Peyer's patch (tissue), 4 donors: ENCODE data around the gene CACHD1.

ENCODE experiments used
- POLR2A ChIP-seq, 2 donors: fragments of 450-650 bp; IDR thresholded peaks; one replicate each; pipeline ENCODE4 v1.5.1; 2017; ENCODE audit warnings: antibody characterized with exemption in 2 of 2, mild to moderate bottlenecking in 2 of 2, moderate library complexity in 2 of 2
- TF ChIP-seq, protein P1 (sequence below), 6 experiments: fragments of 450-650 bp in 4 of 6; fragments of 200-600 bp in 2 of 6; sonication (generic) in 1 of 6; IDR thresholded peaks; one replicate each; pipeline ENCODE4 v1.5.1; 2017 to 2019; ENCODE audit warnings: antibody characterized with exemption in 6 of 6, mild to moderate bottlenecking in 3 of 6, moderate library complexity in 1 of 6

DNA sequence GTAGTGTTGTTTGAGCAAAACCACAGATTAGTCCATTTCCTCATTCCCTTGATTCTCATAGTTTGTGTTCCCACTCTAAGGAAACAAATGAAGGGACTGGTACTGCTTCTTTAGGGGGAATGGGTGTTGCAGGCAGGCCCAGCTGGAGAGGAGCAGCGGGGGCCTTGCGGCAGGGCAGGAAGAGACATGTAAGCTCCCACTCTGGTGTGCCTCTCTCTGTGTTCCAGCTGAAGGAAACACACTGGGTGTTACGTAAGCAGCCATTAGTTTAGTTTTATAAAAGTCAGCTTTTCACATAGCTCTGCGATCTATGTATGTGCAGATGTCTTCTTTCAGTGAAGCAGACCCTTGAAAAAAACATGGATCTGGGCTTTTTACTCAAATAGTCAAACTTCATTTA lies 99.5 kb downstream of the CACHD1 start:
- TF ChIP-seq, protein P1, sequence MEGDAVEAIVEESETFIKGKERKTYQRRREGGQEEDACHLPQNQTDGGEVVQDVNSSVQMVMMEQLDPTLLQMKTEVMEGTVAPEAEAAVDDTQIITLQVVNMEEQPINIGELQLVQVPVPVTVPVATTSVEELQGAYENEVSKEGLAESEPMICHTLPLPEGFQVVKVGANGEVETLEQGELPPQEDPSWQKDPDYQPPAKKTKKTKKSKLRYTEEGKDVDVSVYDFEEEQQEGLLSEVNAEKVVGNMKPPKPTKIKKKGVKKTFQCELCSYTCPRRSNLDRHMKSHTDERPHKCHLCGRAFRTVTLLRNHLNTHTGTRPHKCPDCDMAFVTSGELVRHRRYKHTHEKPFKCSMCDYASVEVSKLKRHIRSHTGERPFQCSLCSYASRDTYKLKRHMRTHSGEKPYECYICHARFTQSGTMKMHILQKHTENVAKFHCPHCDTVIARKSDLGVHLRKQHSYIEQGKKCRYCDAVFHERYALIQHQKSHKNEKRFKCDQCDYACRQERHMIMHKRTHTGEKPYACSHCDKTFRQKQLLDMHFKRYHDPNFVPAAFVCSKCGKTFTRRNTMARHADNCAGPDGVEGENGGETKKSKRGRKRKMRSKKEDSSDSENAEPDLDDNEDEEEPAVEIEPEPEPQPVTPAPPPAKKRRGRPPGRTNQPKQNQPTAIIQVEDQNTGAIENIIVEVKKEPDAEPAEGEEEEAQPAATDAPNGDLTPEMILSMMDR (IDR thresholded peaks at IDR 0.05): no peak
- TF ChIP-seq POLR2A (IDR thresholded peaks at IDR 0.05): no peak
